Osteoblast (primary cell): ENCODE data around the gene BRCA2. TPM values are rescaled to one million over a fixed set of nuclear protein-coding genes. Genes with fewer than 3 reads are reported as not detected.

Experiments
- DNase-seq: peaks from one replicate; pipeline ENCODE4 v3.0.0; 2011; ENCODE audit warnings: low spot score, mixed read lengths; ENCODE audit not compliant: insufficient read length; ENCODE audit errors: missing footprints
- H2AFZ ChIP-seq: 2 replicates; pipeline ENCODE4 v1.6.0; 2011; ENCODE audit warnings: mild to moderate bottlenecking, low read length
- H3K27ac ChIP-seq: 2 replicates; pipeline ENCODE4 v1.5.1; 2011; ENCODE audit warnings: mild to moderate bottlenecking, low read depth, low read length, moderate library complexity
- H3K27me3 ChIP-seq: 2 replicates; pipeline ENCODE4 v1.6.0; 2012; ENCODE audit warnings: mild to moderate bottlenecking, control low read depth, inconsistent platforms, low read length, moderate library complexity; ENCODE audit not compliant: insufficient read depth
- H3K36me3 ChIP-seq: 2 replicates; pipeline ENCODE4 v1.5.1; 2011; ENCODE audit warnings: mild to moderate bottlenecking, low read length, control low read depth, moderate library complexity; ENCODE audit not compliant: insufficient read depth
- H3K4me1 ChIP-seq: 2 replicates; pipeline ENCODE4 v1.5.1; 2011; ENCODE audit warnings: mild to moderate bottlenecking, low read length, control low read depth, moderate library complexity; ENCODE audit not compliant: insufficient read depth
- H3K4me2 ChIP-seq: 2 replicates; pipeline ENCODE4 v1.6.0; 2011; ENCODE audit warnings: mild to moderate bottlenecking, low read length; ENCODE audit not compliant: insufficient read depth
- H3K4me3 ChIP-seq: fragments of 200-600 bp; sonication (generic); 3 replicates; pipeline ENCODE4 v1.5.1; 2012; ENCODE audit warnings: mild to moderate bottlenecking, low read length, inconsistent platforms; ENCODE audit not compliant: insufficient read depth
- H3K79me2 ChIP-seq: 2 replicates; pipeline ENCODE4 v1.6.0; 2012; ENCODE audit warnings: mild to moderate bottlenecking, low read length, control low read depth, inconsistent platforms; ENCODE audit not compliant: insufficient read depth
- H3K9me3 ChIP-seq: 2 replicates; pipeline ENCODE4 v1.5.1; 2011; ENCODE audit warnings: low read depth, low read length, control low read depth
- H4K20me1 ChIP-seq: 2 replicates; pipeline ENCODE4 v1.6.0; 2012; ENCODE audit warnings: mild to moderate bottlenecking, low read length, control low read depth; ENCODE audit not compliant: insufficient read depth
- CTCF ChIP-seq: IDR thresholded peaks from 2 replicates; pipeline ENCODE4 v1.5.1; 2011; ENCODE audit warnings: mild to moderate bottlenecking, low read depth, low read length, moderate library complexity; ENCODE audit errors: extremely low read depth
- total RNA-seq: library from RNA; depleted of rRNA; stranded (reverse); fragments of >200 nt; gene quantifications from 2 replicates; pipeline ENCODE4 v1.2.3, GENCODE V29; 2012

The BRCA2 gene
- total RNA-seq, 1 donor: 4.7 TPM

- H3K27me3 ChIP-seq: no peaks in the 10 kb centered on the region
Measured at GRCh38 chr13:32316028-32316339, 676 bp downstream of the BRCA2 start.

GRCh38 chr13:32316501-32316900 is 1.2 kb downstream of the BRCA2 start:
- peak overlapping the region; percentile 78 for H3K4me2 ChIP-seq
- no peaks in the 10 kb centered on the region for H3K27me3 ChIP-seq
- H3K36me3 ChIP-seq: no peaks in the 10 kb centered on the region
- H3K9me3 ChIP-seq: no peaks in the 10 kb centered on the region
- peak overlapping the region; percentile 77 for H2AFZ ChIP-seq
- no peak for DNase-seq
- peak overlapping the region; percentile 73 for H3K4me3 ChIP-seq
- H3K4me1 ChIP-seq: peaks cover 17% of the 10 kb centered on the region
- H4K20me1 ChIP-seq: no peaks in the 10 kb centered on the region
- H3K79me2 ChIP-seq: peaks cover 6% of the 10 kb centered on the region
- TF ChIP-seq CTCF: no peak
- H3K27ac ChIP-seq: peak overlapping the region; percentile 99

More at GRCh38 chr13:32316028-32316339, 676 bp downstream of the BRCA2 start:
- peak overlapping the region; percentile 78 for H3K4me2 ChIP-seq
- H3K36me3 ChIP-seq: no peaks in the 10 kb centered on the region
- H4K20me1 ChIP-seq: no peaks in the 10 kb centered on the region
- peak overlapping the region; percentile 77 for H2AFZ ChIP-seq
- peak overlapping the region; percentile 99 for H3K27ac ChIP-seq
- DNase-seq: no peak
- no peak for TF ChIP-seq CTCF
- peaks cover 17% of the 10 kb centered on the region for H3K4me1 ChIP-seq
- peaks cover 6% of the 10 kb centered on the region for H3K79me2 ChIP-seq
- peak overlapping the region; percentile 73 for H3K4me3 ChIP-seq
- H3K9me3 ChIP-seq: no peaks in the 10 kb centered on the region

- no peaks in the 10 kb centered on the region for H3K9me3 ChIP-seq
- H4K20me1 ChIP-seq: no peaks in the 10 kb centered on the region
- H3K4me3 ChIP-seq: no peak overlapping the region
- no peak for TF ChIP-seq CTCF
- H3K4me2 ChIP-seq: no peak overlapping the region
- no peak overlapping the region for H3K27ac ChIP-seq
- H3K27me3 ChIP-seq: no peaks in the 10 kb centered on the region
- H2AFZ ChIP-seq: peak overlapping the region; percentile 21
- no peak for DNase-seq
- H3K79me2 ChIP-seq: peaks cover 6% of the 10 kb centered on the region
- H3K4me1 ChIP-seq: peaks cover 17% of the 10 kb centered on the region
- no peaks in the 10 kb centered on the region for H3K36me3 ChIP-seq
Measured at GRCh38 chr13:32317716-32318465, 2.6 kb downstream of the BRCA2 start.

- Histone ChIP-seq H3K36me3 (peaks cover 4% of the 10 kb centered on the region), H3K4me1 (peaks cover 23% of the 10 kb centered on the region), H3K27me3 (no peaks in the 10 kb centered on the region), H3K9me3 (no peaks in the 10 kb centered on the region), H4K20me1 (no peaks in the 10 kb centered on the region), H3K79me2 (peaks cover 9% of the 10 kb centered on the region), H3K4me3 (no peak overlapping the region), H3K27ac (no peak overlapping the region), H3K4me2 (no peak overlapping the region), H2AFZ (no peak overlapping the region)
- TF ChIP-seq CTCF: no peak
- no peak for DNase-seq
Measured at GRCh38 chr13:32320528-32320927, 5.2 kb downstream of the BRCA2 start.
